ENCODE measurements around the gene SPAG9. TPM values are rescaled to one million over a fixed set of nuclear protein-coding genes. Genes with fewer than 3 reads are reported as not detected.

The SPAG9 gene
- total and polyA plus RNA-seq, 5 donors from 2014 or later, result 4.7 to 98.4 (median 6.0) TPM

GRCh38 chr17:50924800-50925199, 195.9 kb downstream of the SPAG9 start:
- Histone ChIP-seq H3K36me3 (ENCODE audit: control insufficient read depth, insufficient read depth, low read length) (no peaks in the 10 kb centered on the region), H3K4me3 (ENCODE audit: low read depth, low read length) (no peak overlapping the region), H3K9me3 (ENCODE audit: control insufficient read depth in 2 of 2, low read length in 2 of 2) (no peaks in the 10 kb centered on the region), H3K4me1 (ENCODE audit: control insufficient read depth, insufficient read depth, low read length, poor library complexity, severe bottlenecking) (peaks cover 11% of the 10 kb centered on the region), H3K27ac (ENCODE audit: insufficient read depth, low read length, poor library complexity, severe bottlenecking) (no peak overlapping the region), H3K27me3 (ENCODE audit: control insufficient read depth, insufficient read depth, low read length) (no peaks in the 10 kb centered on the region)
- Mint-ChIP-seq H3K36me3 (no peaks in the 10 kb centered on the region), H3K27me3 (peaks cover 6% of the 10 kb centered on the region), H3K27ac (peak overlapping the region in 1 of 3 donors; percentile 67), H3K4me1 (peaks cover 0 to 50% (median 16%) of the 10 kb centered on the region in 4 donors), H3K4me3 (no peak overlapping the region), H3K9me3 (no peaks in the 10 kb centered on the region)
- no peak for ATAC-seq (ENCODE audit: low read depth in 2 of 2)
- DNase-seq, result no peak

- Histone ChIP-seq H3K36me3 (ENCODE audit: control insufficient read depth, insufficient read depth, low read length) (no peaks in the 10 kb centered on the region), H3K27me3 (ENCODE audit: control insufficient read depth, insufficient read depth, low read length) (no peaks in the 10 kb centered on the region), H3K4me3 (ENCODE audit: low read depth, low read length) (no peak overlapping the region), H3K4me1 (ENCODE audit: control insufficient read depth, insufficient read depth, low read length, poor library complexity, severe bottlenecking) (peaks cover 16% of the 10 kb centered on the region), H3K27ac (ENCODE audit: insufficient read depth, low read length, poor library complexity, severe bottlenecking) (no peak overlapping the region), H3K9me3 (ENCODE audit: control insufficient read depth in 2 of 2, low read length in 2 of 2) (no peaks in the 10 kb centered on the region)
- Mint-ChIP-seq H3K36me3 (no peaks in the 10 kb centered on the region), H3K27me3 (peaks cover 10% of the 10 kb centered on the region), H3K9me3 (no peaks in the 10 kb centered on the region), H3K4me3 (peak overlapping the region in 1 of 4 donors; percentile 13), H3K27ac (no peak overlapping the region), H3K4me1 (peaks cover 0 to 53% (median 19%) of the 10 kb centered on the region in 4 donors)
- ATAC-seq (ENCODE audit: low read depth in 2 of 2) (no peak), DNase-seq (no peak)
These were observed 196.4 kb downstream of the SPAG9 start for GRCh38 chr17:50924300-50924699.

- Histone ChIP-seq H3K36me3 (ENCODE audit: control insufficient read depth, insufficient read depth, low read length) (no peaks in the 10 kb centered on the region), H3K27ac (ENCODE audit: insufficient read depth, low read length, poor library complexity, severe bottlenecking) (no peak overlapping the region), H3K4me1 (ENCODE audit: control insufficient read depth, insufficient read depth, low read length, poor library complexity, severe bottlenecking) (peaks cover 23% of the 10 kb centered on the region), H3K27me3 (ENCODE audit: control insufficient read depth, insufficient read depth, low read length) (no peaks in the 10 kb centered on the region), H3K4me3 (ENCODE audit: low read depth, low read length) (no peak overlapping the region), H3K9me3 (ENCODE audit: control insufficient read depth in 2 of 2, low read length in 2 of 2) (no peaks in the 10 kb centered on the region)
- no peaks in the 10 kb centered on the region for H3K9me3 Mint-ChIP-seq
- peaks cover 11% of the 10 kb centered on the region for H3K27me3 Mint-ChIP-seq
- DNase-seq (no peak), ATAC-seq (ENCODE audit: low read depth in 2 of 2) (no peak)
- H3K36me3 Mint-ChIP-seq, result no peaks in the 10 kb centered on the region
- peaks cover 0 to 57% (median 23%) of the 10 kb centered on the region in 4 donors for H3K4me1 Mint-ChIP-seq
- H3K27ac Mint-ChIP-seq, result no peak overlapping the region
- H3K4me3 Mint-ChIP-seq, result peak overlapping the region in 2 of 4 donors; percentile 0 to 13
These were observed 197.1 kb downstream of the SPAG9 start for GRCh38 chr17:50923611-50924010.

- Histone ChIP-seq H3K4me3 (ENCODE audit: low read depth, low read length) (no peak overlapping the region), H3K27ac (ENCODE audit: insufficient read depth, low read length, poor library complexity, severe bottlenecking) (no peak overlapping the region), H3K4me1 (ENCODE audit: control insufficient read depth, insufficient read depth, low read length, poor library complexity, severe bottlenecking) (peaks cover 31% of the 10 kb centered on the region), H3K36me3 (ENCODE audit: control insufficient read depth, insufficient read depth, low read length) (no peaks in the 10 kb centered on the region), H3K9me3 (ENCODE audit: control insufficient read depth in 2 of 2, low read length in 2 of 2) (no peaks in the 10 kb centered on the region), H3K27me3 (ENCODE audit: control insufficient read depth, insufficient read depth, low read length) (no peaks in the 10 kb centered on the region)
- DNase-seq (no peak), ATAC-seq (ENCODE audit: low read depth in 2 of 2) (no peak)
- Mint-ChIP-seq H3K27ac (peak overlapping the region in 2 of 3 donors; percentile 36 to 96), H3K36me3 (no peaks in the 10 kb centered on the region), H3K4me1 (peaks cover 0 to 60% (median 23%) of the 10 kb centered on the region in 4 donors), H3K4me3 (peak overlapping the region in 1 of 4 donors; percentile 30), H3K9me3 (no peaks in the 10 kb centered on the region), H3K27me3 (peaks cover 11% of the 10 kb centered on the region)
These were observed 197.8 kb downstream of the SPAG9 start for GRCh38 chr17:50922721-50923405.

- H3K4me3 ChIP-seq (ENCODE audit: low read depth, low read length), result no peak overlapping the region
- H3K4me1 ChIP-seq (ENCODE audit: control insufficient read depth, insufficient read depth, low read length, poor library complexity, severe bottlenecking), result peaks cover 38% of the 10 kb centered on the region
- DNase-seq, result no peak
- peak overlapping the region; percentile 61 to 96 (median 79) for H3K27ac Mint-ChIP-seq
- peak overlapping the region in 2 of 4 donors; percentile 32 to 77 for H3K4me3 Mint-ChIP-seq
- H3K27ac ChIP-seq (ENCODE audit: insufficient read depth, low read length, poor library complexity, severe bottlenecking), result no peak overlapping the region
- peaks cover 0 to 57% (median 20%) of the 10 kb centered on the region in 4 donors for H3K4me1 Mint-ChIP-seq
- H3K27me3 ChIP-seq (ENCODE audit: control insufficient read depth, insufficient read depth, low read length), result no peaks in the 10 kb centered on the region
- H3K36me3 ChIP-seq (ENCODE audit: control insufficient read depth, insufficient read depth, low read length), result no peaks in the 10 kb centered on the region
- peaks cover 6% of the 10 kb centered on the region for H3K27me3 Mint-ChIP-seq
- H3K36me3 Mint-ChIP-seq, result no peaks in the 10 kb centered on the region
- H3K9me3 Mint-ChIP-seq, result no peaks in the 10 kb centered on the region
- no peak for ATAC-seq (ENCODE audit: low read depth in 2 of 2)
- no peaks in the 10 kb centered on the region for H3K9me3 ChIP-seq (ENCODE audit: control insufficient read depth in 2 of 2, low read length in 2 of 2)
These were observed 198.6 kb downstream of the SPAG9 start for GRCh38 chr17:50922107-50922506.

GRCh38 chr17:50920891-50921586, 199.6 kb downstream of the SPAG9 start:
- H3K4me3 Mint-ChIP-seq, result peak overlapping the region in 3 of 4 donors; percentile 11 to 34 (median 19)
- H3K9me3 ChIP-seq (ENCODE audit: control insufficient read depth in 2 of 2, low read length in 2 of 2), result no peaks in the 10 kb centered on the region

GRCh38 chr17:50920041-50920410, 200.6 kb downstream of the SPAG9 start:
- Histone ChIP-seq H3K4me1 (ENCODE audit: control insufficient read depth, insufficient read depth, low read length, poor library complexity, severe bottlenecking) (peaks cover 41% of the 10 kb centered on the region), H3K27ac (ENCODE audit: insufficient read depth, low read length, poor library complexity, severe bottlenecking) (peak overlapping the region; percentile 82), H3K27me3 (ENCODE audit: control insufficient read depth, insufficient read depth, low read length) (no peaks in the 10 kb centered on the region), H3K9me3 (ENCODE audit: control insufficient read depth in 2 of 2, low read length in 2 of 2) (no peaks in the 10 kb centered on the region), H3K36me3 (ENCODE audit: control insufficient read depth, insufficient read depth, low read length) (no peaks in the 10 kb centered on the region), H3K4me3 (ENCODE audit: low read depth, low read length) (no peak overlapping the region)
- Mint-ChIP-seq H3K4me1 (peaks cover 0 to 63% (median 25%) of the 10 kb centered on the region in 4 donors), H3K27me3 (peaks cover 6% of the 10 kb centered on the region), H3K27ac (peak overlapping the region in 2 of 3 donors; percentile 96 to 99), H3K4me3 (peak overlapping the region in 3 of 4 donors; percentile 72 to 91 (median 87)), H3K9me3 (no peaks in the 10 kb centered on the region), H3K36me3 (no peaks in the 10 kb centered on the region)
- no peak for ATAC-seq (ENCODE audit: low read depth in 2 of 2)
- no peak for DNase-seq

More at GRCh38 chr17:50920891-50921586, 199.6 kb downstream of the SPAG9 start:
- Mint-ChIP-seq H3K27ac (peak overlapping the region in 2 of 3 donors; percentile 79 to 96), H3K27me3 (peaks cover 6% of the 10 kb centered on the region), H3K4me1 (peaks cover 0 to 59% (median 22%) of the 10 kb centered on the region in 4 donors), H3K9me3 (no peaks in the 10 kb centered on the region), H3K36me3 (no peaks in the 10 kb centered on the region)
- ATAC-seq (ENCODE audit: low read depth in 2 of 2) (no peak), DNase-seq (no peak)
- Histone ChIP-seq H3K4me3 (ENCODE audit: low read depth, low read length) (no peak overlapping the region), H3K4me1 (ENCODE audit: control insufficient read depth, insufficient read depth, low read length, poor library complexity, severe bottlenecking) (peaks cover 41% of the 10 kb centered on the region), H3K27me3 (ENCODE audit: control insufficient read depth, insufficient read depth, low read length) (no peaks in the 10 kb centered on the region), H3K27ac (ENCODE audit: insufficient read depth, low read length, poor library complexity, severe bottlenecking) (peak overlapping the region; percentile 82), H3K36me3 (ENCODE audit: control insufficient read depth, insufficient read depth, low read length) (no peaks in the 10 kb centered on the region)

All from CD4-positive, CD25-positive, alpha-beta regulatory T cell (primary cell).